HG03457 (cell line): ENCODE data around the gene GMEB2.
"Not testable (repeated sequence)": the region's sequence is repeated elsewhere in the genome, so short reads cannot be mapped to it uniquely, and the experiment has no call there.

Source experiments
- ATAC-seq: cut with Tn5 transposase; IDR thresholded peaks from one replicate; pipeline ENCODE4 v1.9.1; 2021; ENCODE audit warnings: moderate number of reproducible peaks; ENCODE audit not compliant: unreplicated experiment

The GMEB2 gene

GRCh38 chr20:63617092-63617875 lies 9.6 kb downstream of the GMEB2 start:
- no peak for ATAC-seq

GRCh38 chr20:63613863-63614594 lies 12.9 kb downstream of the GMEB2 start:
- ATAC-seq: not testable (repeated sequence)

GRCh38 chr20:63612276-63612931 lies 14.5 kb downstream of the GMEB2 start:
- ATAC-seq: no peak

GRCh38 chr20:63611646-63612045 lies 15.3 kb downstream of the GMEB2 start:
- ATAC-seq: no peak

- no peak for ATAC-seq
Observed at GRCh38 chr20:63610581-63611435, 16.1 kb downstream of the GMEB2 start.

- no peak for ATAC-seq
Observed at GRCh38 chr20:63606686-63607085, 20.2 kb downstream of the GMEB2 start.

- ATAC-seq: no peak
Observed at GRCh38 chr20:63602321-63602720, 24.6 kb downstream of the GMEB2 start.

GRCh38 chr20:63601679-63602078 lies 25.2 kb downstream of the GMEB2 start:
- ATAC-seq: not testable (repeated sequence)

GRCh38 chr20:63599396-63600050 lies 27.4 kb downstream of the GMEB2 start:
- no peak for ATAC-seq

GRCh38 chr20:63598479-63599395 lies 28.2 kb downstream of the GMEB2 start:
- ATAC-seq: no peak

- no peak for ATAC-seq
Observed at GRCh38 chr20:63597651-63598478, 29.0 kb downstream of the GMEB2 start.

GRCh38 chr20:63596423-63596822 lies 30.5 kb downstream of the GMEB2 start:
- ATAC-seq: no peak

- no peak for ATAC-seq
Observed at GRCh38 chr20:63595416-63596127, 31.3 kb downstream of the GMEB2 start.

GRCh38 chr20:63594043-63594561 lies 32.8 kb downstream of the GMEB2 start:
- no peak for ATAC-seq

- no peak for ATAC-seq
Observed at GRCh38 chr20:63592661-63593060, 34.2 kb downstream of the GMEB2 start.

GRCh38 chr20:63591786-63592355 lies 35.0 kb downstream of the GMEB2 start:
- no peak for ATAC-seq

- no peak for ATAC-seq
Observed at GRCh38 chr20:63591147-63591533, 35.8 kb downstream of the GMEB2 start.
